Ectodermal cell (in vitro differentiated cells): Measurements from ENCODE around the gene INSRR.

Source experiments
- H3K27ac ChIP-seq: 2 replicates; pipeline ENCODE4 v1.7.0; 2013; ENCODE audit warnings: mild to moderate bottlenecking, low read depth, low read length; ENCODE audit not compliant: insufficient read depth, poor library complexity, severe bottlenecking
- H3K27me3 ChIP-seq: 2 replicates; pipeline ENCODE4 v1.7.0; 2013; ENCODE audit warnings: mild to moderate bottlenecking, low read length; ENCODE audit not compliant: insufficient read depth, control insufficient read depth, poor library complexity, severe bottlenecking
- H3K36me3 ChIP-seq: one replicate; pipeline ENCODE4 v1.7.0; 2013; ENCODE audit warnings: low read length; ENCODE audit not compliant: control insufficient read depth, insufficient read depth
- H3K4me1 ChIP-seq: one replicate; pipeline ENCODE4 v1.7.0; 2013; ENCODE audit warnings: low read length; ENCODE audit not compliant: control insufficient read depth, insufficient read depth
- H3K4me3 ChIP-seq: 2 replicates; pipeline ENCODE4 v1.7.0; 2013; ENCODE audit warnings: low read depth, low read length, control low read depth; ENCODE audit not compliant: insufficient read depth
- H3K9me3 ChIP-seq: 2 replicates; pipeline ENCODE4 v1.7.0; 2013; ENCODE audit warnings: mild to moderate bottlenecking, low read length, moderate library complexity; ENCODE audit not compliant: control insufficient read depth
- WGBS, 2 experiments: methylation state at CpG; one replicate each; pipeline ENCODE4 v1.1.7; 2013; ENCODE audit warnings: missing lambda C conversion rate in 2 of 2; 5-methylcytosine and 5-hydroxymethylcytosine counted together

Gene INSRR

GRCh38 chr1:156833603-156834002 is 25.3 kb downstream of the INSRR start:
- H3K27ac ChIP-seq, result no peak overlapping the region
- H3K36me3 ChIP-seq, result no peaks in the 10 kb centered on the region
- peaks cover 9% of the 10 kb centered on the region for H3K27me3 ChIP-seq
- H3K9me3 ChIP-seq, result no peaks in the 10 kb centered on the region
- no peaks in the 10 kb centered on the region for H3K4me1 ChIP-seq
- H3K4me3 ChIP-seq, result no peak overlapping the region
- 71 to 81% methylated on average over 2 of the region's 2 CpGs for WGBS, 2 experiments

DNA sequence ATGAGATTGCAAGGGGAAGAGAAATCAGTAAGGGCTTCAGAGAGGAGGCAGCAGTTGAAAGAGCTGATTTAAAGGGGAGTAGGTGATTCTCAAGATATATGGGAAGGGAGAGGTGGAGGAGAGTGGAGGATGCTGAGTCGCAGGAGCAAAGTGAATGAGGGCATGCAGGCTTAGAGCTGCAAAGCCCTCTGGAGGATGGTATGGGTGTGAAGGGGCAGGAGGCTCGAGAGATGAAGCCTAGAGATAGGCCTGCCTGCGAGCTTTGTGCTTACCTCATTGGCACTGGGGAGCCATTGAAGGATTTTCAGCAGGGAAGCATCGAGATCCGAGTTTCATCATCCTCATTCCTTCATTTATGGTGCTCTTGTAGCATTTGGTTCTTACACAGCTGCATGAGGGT is 26.5 kb downstream of the INSRR start:
- Histone ChIP-seq H3K4me1 (no peaks in the 10 kb centered on the region), H3K4me3 (no peak overlapping the region), H3K9me3 (no peaks in the 10 kb centered on the region), H3K27ac (no peak overlapping the region), H3K27me3 (peaks cover 9% of the 10 kb centered on the region), H3K36me3 (no peaks in the 10 kb centered on the region)
- 64 to 79% methylated on average over 5 of the region's 5 CpGs for WGBS, 2 experiments

GRCh38 chr1:156828400-156829124 is 30.4 kb downstream of the INSRR start:
- peaks cover 5% of the 10 kb centered on the region for H3K27me3 ChIP-seq
- WGBS, 2 experiments, result 72 to 76% methylated on average over 18 of the region's 18 CpGs
- H3K36me3 ChIP-seq, result no peaks in the 10 kb centered on the region
- no peaks in the 10 kb centered on the region for H3K4me1 ChIP-seq
- H3K9me3 ChIP-seq, result no peaks in the 10 kb centered on the region
- H3K27ac ChIP-seq, result no peak overlapping the region
- no peak overlapping the region for H3K4me3 ChIP-seq

DNA sequence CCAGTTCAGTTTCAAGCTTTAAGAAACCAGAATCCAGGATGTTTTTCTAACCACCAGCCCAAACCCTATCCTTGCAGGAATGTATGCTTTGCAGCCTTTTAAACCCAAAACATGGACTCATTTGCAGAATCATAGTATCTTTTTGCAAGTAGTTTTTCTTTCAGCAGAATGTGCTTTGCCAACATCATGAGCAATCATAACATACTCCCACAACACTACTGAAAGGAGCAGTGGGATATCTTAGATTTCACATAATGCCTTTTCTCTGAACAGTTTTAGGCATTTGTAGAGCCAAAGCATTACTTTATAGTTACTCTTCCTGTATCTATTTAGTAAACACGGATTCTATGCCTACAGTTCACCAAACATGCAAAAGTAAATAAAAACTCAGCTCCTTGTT is 32.3 kb downstream of the INSRR start:
- WGBS, 2 experiments, result 83 to 100% methylated on average over 1 of the region's 1 CpG
- Histone ChIP-seq H3K27me3 (peaks cover 5% of the 10 kb centered on the region), H3K36me3 (no peaks in the 10 kb centered on the region), H3K9me3 (no peaks in the 10 kb centered on the region), H3K4me1 (no peaks in the 10 kb centered on the region), H3K4me3 (no peak overlapping the region), H3K27ac (no peak overlapping the region)

DNA sequence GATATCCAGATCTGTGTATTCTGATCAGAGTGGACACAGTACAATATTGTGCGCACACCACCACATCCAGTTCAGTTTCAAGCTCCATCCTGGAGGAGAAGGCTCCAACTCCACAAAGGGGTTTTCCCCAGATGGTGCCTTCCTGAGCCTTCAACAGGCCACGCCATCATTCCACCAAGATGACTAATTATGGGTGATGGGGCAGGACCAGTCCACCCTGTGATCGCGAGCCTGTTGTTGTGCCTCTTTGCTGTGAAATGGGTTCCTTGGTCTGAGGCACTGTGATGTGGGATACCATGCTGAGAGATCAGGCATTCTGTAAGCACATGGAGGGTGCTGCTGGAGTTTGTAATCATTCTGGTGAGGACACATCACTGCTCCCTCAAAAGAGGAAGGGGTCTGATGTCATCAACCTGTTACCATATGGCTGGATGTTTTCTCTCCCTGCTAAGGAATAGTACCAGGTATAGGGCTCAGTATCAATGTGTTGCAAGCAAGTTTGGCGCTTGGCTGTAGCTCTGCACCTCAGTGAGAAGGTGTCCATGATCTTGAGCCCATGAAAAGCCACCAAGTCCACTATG is 35.6 kb downstream of the INSRR start:
- Histone ChIP-seq H3K4me3 (no peak overlapping the region), H3K4me1 (no peaks in the 10 kb centered on the region), H3K9me3 (no peaks in the 10 kb centered on the region), H3K27ac (no peak overlapping the region), H3K36me3 (no peaks in the 10 kb centered on the region), H3K27me3 (no peaks in the 10 kb centered on the region)
- 89 to 90% methylated on average over 5 of the region's 5 CpGs for WGBS, 2 experiments

GRCh38 chr1:156822680-156823079 is 36.2 kb downstream of the INSRR start:
- Histone ChIP-seq H3K4me3 (no peak overlapping the region), H3K36me3 (no peaks in the 10 kb centered on the region), H3K9me3 (no peaks in the 10 kb centered on the region), H3K27me3 (no peaks in the 10 kb centered on the region), H3K4me1 (no peaks in the 10 kb centered on the region), H3K27ac (no peak overlapping the region)
- 88 to 100% methylated on average over 1 of the region's 1 CpG for WGBS, 2 experiments

GRCh38 chr1:156821801-156822200 is 37.1 kb downstream of the INSRR start:
- H3K9me3 ChIP-seq, result no peaks in the 10 kb centered on the region
- H3K4me1 ChIP-seq, result no peaks in the 10 kb centered on the region
- H3K36me3 ChIP-seq, result no peaks in the 10 kb centered on the region
- H3K4me3 ChIP-seq, result no peak overlapping the region
- H3K27ac ChIP-seq, result no peak overlapping the region
- no peaks in the 10 kb centered on the region for H3K27me3 ChIP-seq
- WGBS, 2 experiments, result 77 to 80% methylated on average over 4 of the region's 4 CpGs

DNA sequence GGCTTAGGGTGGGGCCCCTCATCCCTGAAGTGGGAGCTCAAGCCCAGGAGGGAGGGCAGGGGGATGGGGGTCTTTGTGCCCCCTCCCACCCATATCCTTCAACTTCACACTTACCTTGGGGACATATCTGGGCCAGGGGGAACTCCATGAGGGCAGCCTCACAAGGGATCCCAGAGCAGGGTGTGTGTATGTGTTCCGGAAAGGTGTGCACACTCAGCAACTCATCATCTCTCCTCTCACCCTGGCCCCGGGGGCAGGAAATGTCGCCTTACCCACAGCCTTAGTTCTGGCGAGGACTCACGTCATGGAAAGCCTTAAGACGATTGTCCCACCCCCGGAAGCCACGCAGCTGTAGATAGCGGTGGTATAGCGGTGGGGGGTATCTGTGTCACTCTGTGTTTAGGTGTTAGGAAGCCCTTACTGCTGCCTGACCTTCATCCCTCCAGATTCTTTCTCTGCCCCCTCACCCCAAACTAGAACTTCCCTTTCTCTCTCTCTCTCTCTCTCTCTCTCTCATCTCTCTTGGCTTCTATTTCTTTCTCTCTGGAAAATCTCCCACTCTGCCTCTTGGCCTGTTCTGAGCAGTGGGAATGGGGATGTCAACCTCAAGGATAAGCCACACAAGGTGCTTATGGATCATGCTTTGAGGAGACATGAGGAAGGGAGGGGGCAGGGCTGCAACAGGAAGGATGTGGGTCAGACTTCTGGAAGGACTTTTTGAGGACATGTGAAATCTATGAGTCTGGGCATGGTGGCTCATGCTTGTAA is 42.2 kb downstream of the INSRR start, which contains the start of gene SH2D2A:
TSS of gene SH2D2A (minus strand) at position 288 of the 768 bp plus-strand sequence. CDS start at position 148, 140 bp downstream.
- 77 to 88% methylated on average over 10 of the region's 10 CpGs for WGBS, 2 experiments
- Histone ChIP-seq H3K27me3 (peaks cover 31% of the 10 kb centered on the region), H3K36me3 (no peaks in the 10 kb centered on the region), H3K4me3 (no peak within 1 kb of the TSS), H3K4me1 (peaks cover 20% of the 10 kb centered on the region), H3K9me3 (no peaks in the 10 kb centered on the region), H3K27ac (no peak within 1 kb of the TSS)

DNA sequence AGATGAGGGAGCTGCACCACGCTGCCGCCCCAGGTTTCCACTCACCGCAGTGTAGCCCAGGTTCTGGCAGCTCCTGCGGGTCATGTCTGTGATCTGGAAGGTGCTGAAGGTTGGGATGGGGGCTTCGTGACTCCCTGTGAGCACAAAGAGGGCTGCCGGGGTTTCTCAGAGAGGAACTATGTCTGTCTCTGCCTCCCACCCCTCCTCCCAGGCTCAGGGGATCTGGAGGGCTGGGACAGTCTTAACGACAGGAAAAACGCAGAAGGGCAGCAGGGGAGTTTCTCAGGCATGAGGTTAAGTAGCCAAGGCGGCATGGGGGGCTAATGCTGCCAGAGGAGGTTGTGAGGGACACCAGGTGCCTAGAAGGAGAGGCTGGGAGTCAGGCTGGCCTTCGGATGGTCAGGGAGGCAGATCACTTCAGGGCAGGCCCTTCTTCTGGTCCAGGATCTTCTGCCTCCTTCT is 42.9 kb downstream of the INSRR start:
- Histone ChIP-seq H3K4me3 (no peak overlapping the region), H3K4me1 (peaks cover 20% of the 10 kb centered on the region), H3K27ac (no peak overlapping the region), H3K27me3 (peaks cover 31% of the 10 kb centered on the region), H3K36me3 (no peaks in the 10 kb centered on the region), H3K9me3 (no peaks in the 10 kb centered on the region)
- 63 to 76% methylated on average over 10 of the region's 10 CpGs for WGBS, 2 experiments

- H3K9me3 ChIP-seq, result no peaks in the 10 kb centered on the region
- no peak overlapping the region for H3K27ac ChIP-seq
- no peaks in the 10 kb centered on the region for H3K36me3 ChIP-seq
- 69 to 70% methylated on average over 5 of the region's 5 CpGs for WGBS, 2 experiments
- H3K27me3 ChIP-seq, result peaks cover 31% of the 10 kb centered on the region
- H3K4me1 ChIP-seq, result peaks cover 20% of the 10 kb centered on the region
- H3K4me3 ChIP-seq, result no peak overlapping the region
Measured at GRCh38 chr1:156815307-156815826, 43.5 kb downstream of the INSRR start.
